ENCODE data around the gene SHKBP1.

- TF ChIP-seq CTCF (conservative IDR thresholded peaks at IDR 0.05; ENCODE audit: low read length) (no peak), EZH2phosphoT487 (IDR thresholded peaks at IDR 0.05; ENCODE audit: borderline replicate concordance, low read depth, low read length) (no peak)
Measured at GRCh38 chr19:40571831-40572495, 4.7 kb upstream of the SHKBP1 start.
